Kidney (tissue), 22 donors: ENCODE data around the gene TPBGL. TPM values are rescaled to one million over a fixed set of nuclear protein-coding genes. Genes with fewer than 3 reads are reported as not detected.

Source experiments
- DNase-seq, 5 donors: peaks; one replicate each; pipeline ENCODE4 v3.0.0-alpha.2; 2013 to 2020
- FAIRE-seq: peaks from 2 replicates; lab custom pipeline; 2012; peaks lifted over from hg19 to GRCh38; lab: Jason Lieb, UNC
- H3K27ac ChIP-seq, 2 donors: one replicate each; pipeline ENCODE4 v1.7.0; 2013; ENCODE audit warnings: low read depth in 2 of 2, low read length in 2 of 2, inconsistent platforms in 1 of 2
- H3K27me3 ChIP-seq: one replicate; pipeline ENCODE4 v1.7.1; 2013; ENCODE audit warnings: low read length, inconsistent platforms; ENCODE audit not compliant: control insufficient read depth, insufficient read depth
- H3K36me3 ChIP-seq, 3 donors: one replicate each; pipeline versions ENCODE4 v1.7.0 to v1.7.1; 2013; ENCODE audit warnings: low read length in 3 of 3, control low read depth in 1 of 3, inconsistent platforms in 1 of 3; ENCODE audit not compliant: insufficient read depth in 3 of 3, control insufficient read depth in 2 of 3
- H3K4me1 ChIP-seq, 3 donors: one replicate each; pipeline versions ENCODE4 v1.7.0 to v1.7.1; 2013; ENCODE audit warnings: low read length in 3 of 3, inconsistent platforms in 1 of 3, low read depth in 1 of 3; ENCODE audit not compliant: control insufficient read depth in 2 of 3, insufficient read depth in 2 of 3
- H3K4me3 ChIP-seq, 3 donors: one replicate each; pipeline versions ENCODE4 v1.7.0 to v1.8.1; 2013; ENCODE audit warnings: low read length in 3 of 3, control low read depth in 1 of 3, inconsistent platforms in 1 of 3
- H3K9ac ChIP-seq, 3 donors: one replicate each; pipeline versions ENCODE4 v1.7.0 to v1.7.1; 2013; ENCODE audit warnings: low read length in 3 of 3, control low read depth in 1 of 3, inconsistent platforms in 1 of 3
- H3K9me3 ChIP-seq, 3 donors: one replicate each; pipeline versions ENCODE4 v1.7.0 to v1.7.1; 2013; ENCODE audit warnings: low read length in 3 of 3, control low read depth in 1 of 3, inconsistent platforms in 1 of 3; ENCODE audit not compliant: control insufficient read depth in 2 of 3, insufficient read depth in 1 of 3
- CTCF ChIP-seq: IDR thresholded peaks from 3 replicates; pipeline ENCODE4 v1.5.1; 2012; ENCODE audit warnings: mild to moderate bottlenecking, moderate library complexity, borderline replicate concordance; ENCODE audit not compliant: insufficient read depth; ENCODE audit errors: extremely low read depth
- intact Hi-C: fragments of 100-400 bp; cut with DNase I; formaldehyde crosslinking; loops from one replicate; pipeline ENCODE4 v1.11.1; 2022
- long read RNA-seq, 10 donors: library from polyadenylated mRNA in 1 of 10; unstranded in 1 of 10; transcript quantifications; one replicate each; pipeline ENCODE4 v2.0.0 and lab custom pipeline, GENCODE V29; 2021 to 2026
- polyA plus RNA-seq: library from polyadenylated mRNA; stranded (reverse); fragments of 350-450 nt; fragmentation: Illumina TruSeq; extraction: RNeasy Lipid Tissue Mini Kit (QIAGEN cat#74804); gene quantifications from one replicate; pipeline ENCODE4 v1.2.3, GENCODE V29; 2014; ENCODE audit warnings: low read depth, low replicate concordance; ENCODE audit not compliant: insufficient read depth
- total RNA-seq: library from RNA; stranded (reverse); fragmentation: NEBNext Ultra II Directional; extraction: Animal tissue kit (Norgen Biotek cat#: 25700); gene quantifications from one replicate; pipeline ENCODE4 v1.2.1, GENCODE V29; 2021
- donor health status: control.
- donor health status: control.
- donor health status: control.
- donor health status: control.
- donor health status: control.
- donor health status: DM: yes; HTN: yes; CAD: no.
- donor health status: Normal renal cell carcinoma (clear cell type).

The TPBGL gene
- total RNA-seq (0.69 TPM), polyA plus RNA-seq (0.13 TPM)
- long read RNA-seq, donor 1, partial matches to known transcripts: 0 of 1 reads
- long read RNA-seq, donor 1, other reads (novel, unspliced or antisense): 0 of 1 reads
- long read RNA-seq, donor 2: 0 reads
- long read RNA-seq, donor 3: 0 reads
- long read RNA-seq, donor 4, partial matches to known transcripts: 0 of 1 reads
- long read RNA-seq, donor 4, other reads (novel, unspliced or antisense): 0 of 1 reads
- long read RNA-seq, donor 5: 0 reads
- long read RNA-seq, donor 6: 0 reads
- long read RNA-seq, donor 7, partial matches to known transcripts: 0 of 1 reads
- long read RNA-seq, donor 7, other reads (novel, unspliced or antisense): 0 of 1 reads
- long read RNA-seq, donor 8: 0 reads
- long read RNA-seq, donor 9: 0 reads
- long read RNA-seq, donor 10, partial matches to known transcripts: 0 of 1 reads
- long read RNA-seq, donor 10, other reads (novel, unspliced or antisense): 0 of 1 reads

- DNase-seq: peak; percentile 47 to 88 (median 73)
- no peak within 1 kb of the TSS for H3K4me3 ChIP-seq
- H3K27ac ChIP-seq: no peak within 1 kb of the TSS
- H3K9ac ChIP-seq: no peak within 1 kb of the TSS
- TF ChIP-seq CTCF: no peak
- H3K27me3 ChIP-seq: peaks cover 23% of the 10 kb centered on the region
- no peaks in the 10 kb centered on the region for H3K36me3 ChIP-seq
- intact Hi-C loops: loop anchor here (10.0 kb wide), 1 partner anchor 216 kb away; no protein-coding TSS in a partner anchor
- no peaks in the 10 kb centered on the region for H3K9me3 ChIP-seq
- H3K4me1 ChIP-seq: peaks cover 0 to 10% (median 0%) of the 10 kb centered on the region in 3 donors
- FAIRE-seq: no peak
Measured at GRCh38 chr11:75240311-75241035, at the start of gene TPBGL. Gene TPBGL, plus strand, starts transcription at chr11:75240774. Its CDS starts 276 bp downstream, at chr11:75241050.

GRCh38 chr11:75191330-75191717 lies 49.2 kb upstream of the TPBGL start:
- H3K27me3 ChIP-seq: no peaks in the 10 kb centered on the region
- intact Hi-C loops: loop anchor here (10.0 kb wide), 1 partner anchor 47 kb away; no protein-coding TSS in a partner anchor
- no peaks in the 10 kb centered on the region for H3K36me3 ChIP-seq
- H3K9ac ChIP-seq: no peak overlapping the region
- TF ChIP-seq CTCF: no peak
- no peak overlapping the region for H3K27ac ChIP-seq
- H3K4me3 ChIP-seq: no peak overlapping the region
- DNase-seq (peak in 3 of 5 donors; percentile 65 to 71 (median 67)), FAIRE-seq (no peak)
- H3K4me1 ChIP-seq: peaks cover 0 to 8% (median 3%) of the 10 kb centered on the region in 3 donors
- no peaks in the 10 kb centered on the region for H3K9me3 ChIP-seq

GRCh38 chr11:75193271-75193670 lies 47.3 kb upstream of the TPBGL start:
- no peaks in the 10 kb centered on the region for H3K36me3 ChIP-seq
- no peaks in the 10 kb centered on the region for H3K27me3 ChIP-seq
- no peak for TF ChIP-seq CTCF
- DNase-seq (no peak), FAIRE-seq (no peak)
- H3K27ac ChIP-seq: no peak overlapping the region
- H3K4me3 ChIP-seq: no peak overlapping the region
- no peaks in the 10 kb centered on the region for H3K9me3 ChIP-seq
- no peak overlapping the region for H3K9ac ChIP-seq
- intact Hi-C loops: loop anchor here (10.0 kb wide), 1 partner anchor 48 kb away; no protein-coding TSS in a partner anchor
- H3K4me1 ChIP-seq: peaks cover 0 to 8% (median 3%) of the 10 kb centered on the region in 3 donors
